HG03521 (cell line): ENCODE measurements around the gene EFCC1.
"Not testable (repeated sequence)": the region's sequence is repeated elsewhere in the genome, so short reads cannot be mapped to it uniquely, and the experiment has no call there.

Experiments
- ATAC-seq: cut with Tn5 transposase; IDR thresholded peaks from one replicate; pipeline ENCODE4 v1.9.1; 2021; ENCODE audit warnings: mild to moderate bottlenecking, moderate library complexity; ENCODE audit not compliant: unreplicated experiment

EFCC1 gene

DNA sequence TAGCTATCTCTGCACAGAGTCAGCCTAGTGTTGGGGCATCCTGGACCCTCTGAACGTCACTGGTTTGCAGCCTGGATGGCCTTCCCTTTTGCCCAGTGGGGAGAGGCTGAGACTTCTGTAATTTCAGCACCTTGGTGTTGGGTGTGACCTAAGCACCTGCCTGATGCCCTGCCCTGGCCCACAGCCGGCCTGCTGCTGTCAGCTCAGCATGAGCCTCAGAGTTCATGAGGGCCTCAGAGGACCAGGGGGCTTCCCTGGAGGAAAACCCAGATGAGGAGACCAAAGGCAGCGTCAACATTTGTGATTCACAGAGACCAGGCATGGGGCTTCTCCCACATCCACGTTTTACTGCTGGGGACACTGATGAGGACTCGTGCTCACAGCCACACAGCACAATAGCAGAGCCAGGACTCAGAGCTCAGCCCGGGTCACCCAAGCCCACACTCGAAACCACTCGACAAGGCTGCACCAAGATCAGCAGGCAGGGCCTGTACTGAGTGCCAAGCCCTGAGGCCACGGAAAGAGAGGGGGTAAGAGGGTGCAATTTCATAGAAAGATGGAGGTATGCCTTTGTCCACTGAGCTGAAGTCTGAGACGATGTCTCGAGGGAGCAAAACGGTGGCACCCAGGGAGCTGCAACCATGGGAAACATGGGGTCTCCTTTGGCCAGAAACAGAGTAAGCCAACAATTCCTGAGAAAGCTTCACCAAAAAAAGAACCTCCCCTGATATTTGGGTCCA, 49.6 kb downstream of the EFCC1 start:
- no peak for ATAC-seq

DNA sequence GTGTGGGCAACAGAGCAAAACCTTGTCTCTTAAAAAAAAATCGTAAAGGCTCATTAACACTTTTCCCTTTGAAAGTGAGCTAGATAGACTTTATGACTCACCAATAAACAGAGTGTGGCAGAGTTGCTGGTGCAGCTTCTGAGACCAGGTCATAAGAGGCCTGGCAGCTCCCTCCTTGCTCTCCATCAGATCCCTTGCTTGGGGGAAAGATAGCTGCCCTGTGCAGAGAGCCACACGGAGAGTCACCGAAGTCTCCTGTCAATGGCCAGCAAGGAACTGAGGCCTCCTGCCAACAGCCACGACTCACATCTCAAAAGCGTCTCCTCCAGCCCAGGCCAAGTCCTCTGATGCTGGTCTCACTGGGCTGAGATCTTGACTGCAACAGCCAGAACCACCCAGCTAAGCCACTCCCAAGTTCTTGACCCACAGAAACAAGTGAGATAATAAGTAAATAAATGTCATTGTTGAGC, 50.8 kb downstream of the EFCC1 start:
- ATAC-seq, result no peak

DNA sequence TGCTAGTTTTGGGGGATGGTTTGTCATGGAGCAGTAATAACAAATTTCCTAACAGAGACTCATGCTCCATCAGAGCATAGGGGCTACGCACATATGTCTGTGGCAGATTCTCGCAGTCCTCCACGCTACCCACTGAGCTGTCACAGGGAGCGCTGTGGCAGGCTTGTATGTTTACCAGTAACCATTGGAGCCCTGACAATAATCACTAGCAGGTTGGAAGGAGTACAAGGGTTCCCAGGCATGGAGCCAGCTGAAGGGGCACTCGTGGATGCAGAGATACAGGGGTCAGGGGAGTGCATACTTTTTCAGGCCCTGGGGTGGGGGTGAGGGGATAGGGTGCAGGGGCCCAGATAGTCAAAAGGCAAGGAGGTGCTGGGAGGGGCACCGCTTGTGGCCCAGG, 51.6 kb downstream of the EFCC1 start:
- no peak for ATAC-seq

DNA sequence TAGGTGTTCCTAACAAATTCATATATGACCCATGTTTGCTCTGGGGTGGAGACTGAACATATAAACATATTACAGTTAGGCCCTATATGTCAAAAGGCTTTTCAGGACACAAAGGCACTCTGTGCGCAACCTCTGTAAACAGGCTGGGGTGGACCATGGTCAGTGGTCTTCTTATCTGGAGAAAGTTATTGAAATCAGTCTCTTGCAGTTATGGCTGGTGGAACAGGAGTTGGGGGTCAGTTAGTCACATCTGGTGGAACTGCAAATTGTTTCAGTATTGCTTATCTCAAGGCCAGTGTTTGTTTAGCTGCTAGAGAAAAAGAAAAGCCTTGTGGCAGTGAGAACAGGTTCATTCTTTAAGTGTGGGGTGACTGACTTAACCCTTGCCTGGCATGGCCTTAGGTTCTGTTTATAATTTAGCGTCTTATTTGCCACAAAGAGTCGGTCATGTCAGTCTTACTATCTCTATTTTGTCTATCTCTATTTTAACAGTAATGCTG, 53.6 kb downstream of the EFCC1 start:
- no peak for ATAC-seq

DNA sequence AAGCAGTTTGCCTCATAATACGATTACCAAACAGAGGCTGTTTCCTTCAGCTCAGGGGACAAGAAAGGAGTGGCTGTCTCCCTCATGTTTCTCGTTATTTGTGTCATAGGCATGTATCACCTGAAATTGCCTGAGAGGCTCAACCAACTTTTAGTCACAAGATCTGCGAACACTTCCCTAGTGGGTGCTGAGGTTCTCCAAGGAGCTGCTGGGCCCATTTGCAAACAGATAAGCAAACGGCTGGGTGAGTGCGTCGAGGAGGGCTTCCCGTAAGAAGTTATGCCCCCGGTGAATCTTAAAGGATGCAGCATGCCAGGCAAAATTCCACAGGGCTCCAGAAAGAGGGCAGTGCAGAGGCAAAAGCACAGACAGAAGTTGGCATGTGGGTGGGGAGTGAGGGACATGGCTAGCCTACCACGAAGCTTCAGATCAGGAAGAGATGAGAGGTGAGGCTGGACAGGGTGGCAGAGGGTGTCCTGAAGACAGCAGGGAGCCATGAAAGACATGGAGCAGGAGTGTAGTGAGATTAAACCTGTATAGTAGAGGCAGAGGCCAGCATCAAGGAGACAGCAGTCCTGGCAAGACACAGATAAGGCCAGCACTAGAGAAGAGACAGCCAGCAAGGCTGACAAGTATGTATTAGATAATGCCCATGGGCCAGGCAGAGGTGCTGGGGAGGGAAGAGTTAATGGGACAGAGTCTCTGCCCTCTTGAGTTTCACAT, 55.5 kb downstream of the EFCC1 start:
- ATAC-seq, result no peak

DNA sequence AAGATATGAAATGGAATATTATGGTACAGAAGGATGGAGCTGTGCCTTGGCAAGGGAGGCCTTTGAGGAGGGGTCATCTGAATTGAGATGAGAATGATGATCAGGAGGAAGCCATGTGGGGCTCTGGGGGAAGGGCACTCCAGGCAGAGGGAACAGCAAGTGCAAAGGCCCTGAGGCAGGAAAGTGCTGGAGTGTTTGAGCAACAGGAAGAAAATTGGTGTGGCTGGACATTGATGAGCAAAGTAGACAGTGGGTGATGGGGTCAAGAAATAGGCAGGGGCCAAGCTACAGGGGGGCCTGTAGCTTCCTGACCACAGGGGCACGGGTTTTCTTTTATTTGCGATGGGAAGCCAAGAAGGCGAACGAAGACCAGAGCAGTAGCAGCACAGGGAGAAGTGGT, 56.1 kb downstream of the EFCC1 start:
- no peak for ATAC-seq

DNA sequence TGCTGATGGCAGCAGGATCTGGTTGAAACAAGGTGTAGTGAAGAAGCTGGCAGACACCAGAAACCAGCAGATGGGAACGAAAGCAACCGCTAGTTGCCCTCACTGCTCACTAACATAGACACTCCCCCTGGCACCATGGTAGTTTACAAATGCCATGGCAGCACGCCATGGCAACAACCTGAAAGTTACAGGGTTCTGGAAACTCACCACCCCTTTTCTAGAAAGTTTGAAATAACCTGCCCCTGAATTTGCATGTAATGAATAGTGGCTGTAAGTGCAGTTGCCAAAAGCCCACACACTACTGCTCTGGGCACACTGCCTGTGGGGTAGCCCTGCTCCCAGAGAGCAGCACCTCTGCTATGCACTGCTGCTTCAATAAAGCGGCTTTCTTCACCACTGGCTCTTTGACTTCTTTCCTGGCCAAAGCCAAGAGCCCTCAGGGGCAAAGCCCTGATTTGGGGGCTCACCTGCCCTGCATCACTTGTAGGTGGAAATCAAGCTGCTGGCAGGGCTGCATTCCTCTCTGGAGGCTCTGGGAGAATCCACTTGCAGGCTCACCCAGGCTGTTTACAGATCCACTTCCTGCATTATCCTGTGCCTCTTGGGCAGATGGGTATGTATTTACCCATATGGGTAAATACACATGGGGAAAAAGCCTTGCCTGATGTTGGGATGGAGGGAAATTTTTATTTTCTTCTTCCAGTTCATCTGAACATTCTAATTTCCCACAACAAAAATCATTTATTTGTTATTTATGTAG, 57.5 kb downstream of the EFCC1 start:
- ATAC-seq, result no peak

DNA sequence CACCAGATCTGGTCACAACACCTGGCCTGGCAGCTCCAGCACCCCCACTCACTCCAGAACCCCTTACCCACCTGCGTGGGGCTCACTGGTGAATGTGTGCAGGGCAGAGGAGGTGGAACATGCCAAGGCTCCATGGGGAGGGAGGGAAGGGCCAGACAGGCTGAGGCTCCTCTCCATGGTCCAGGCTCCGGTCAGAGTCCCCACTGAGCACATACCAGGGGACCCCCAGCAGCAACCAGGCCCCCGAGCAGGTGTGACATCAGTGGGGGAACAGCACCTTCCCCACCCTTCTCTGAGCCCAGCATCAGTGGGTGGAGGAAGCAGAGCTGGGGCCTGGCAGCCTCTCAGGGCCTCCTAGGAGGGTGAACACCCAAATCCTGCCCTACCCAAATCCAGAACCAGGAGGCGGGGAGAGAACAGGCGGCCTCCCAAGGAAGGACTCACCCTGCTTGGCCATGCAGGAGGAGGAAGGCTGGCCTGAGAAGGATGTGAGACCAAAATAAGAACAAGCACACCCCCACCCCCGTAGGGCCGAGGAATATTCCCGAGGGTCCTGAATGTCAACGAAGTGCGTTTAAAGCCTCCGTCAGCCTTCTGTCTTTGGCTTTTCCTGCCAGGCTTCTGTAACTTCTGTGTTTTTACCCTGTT, 58.3 kb downstream of the EFCC1 start:
- ATAC-seq, result no peak

DNA sequence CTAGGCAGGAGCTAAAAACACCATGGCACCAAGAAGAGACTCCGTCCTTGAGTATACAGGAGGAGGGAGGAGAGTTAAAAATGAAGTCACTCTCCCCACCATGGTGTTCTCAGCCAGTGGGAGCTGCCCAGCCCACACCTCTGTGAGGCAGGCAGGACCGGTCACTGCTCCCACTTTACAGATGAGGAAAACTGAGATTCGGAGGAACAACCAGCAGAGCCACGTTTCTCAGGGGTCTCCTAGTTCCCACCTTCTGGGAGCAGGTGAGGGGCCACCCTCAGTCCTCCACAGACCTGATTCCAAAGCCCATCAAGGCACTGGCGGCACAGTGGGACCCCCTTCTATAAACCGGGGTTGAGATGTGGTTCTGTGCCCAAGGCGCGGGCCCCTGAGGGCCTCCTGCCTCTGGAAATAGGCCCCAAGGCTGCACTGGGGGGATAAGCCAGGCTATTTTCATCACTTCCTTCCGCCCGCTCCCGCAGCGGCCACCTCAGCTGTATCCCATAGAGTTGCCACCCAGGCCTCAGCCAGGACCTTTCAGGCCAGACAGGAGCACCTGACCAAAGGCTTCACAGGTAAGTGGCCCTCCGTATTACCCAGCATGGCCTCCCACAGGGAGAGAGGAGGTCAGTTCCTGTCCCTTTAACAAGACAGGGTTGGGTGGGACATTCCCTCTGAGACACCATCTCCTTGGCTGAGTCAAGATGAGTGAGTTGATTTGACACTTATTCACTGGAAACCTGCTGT, 59.3 kb downstream of the EFCC1 start, which contains the start of gene GP9:
Gene GP9, plus strand, starts transcription at position 504 of the 747 bp plus-strand sequence. CDS start 961 bp downstream, outside the sequence.
- no peak for ATAC-seq

DNA sequence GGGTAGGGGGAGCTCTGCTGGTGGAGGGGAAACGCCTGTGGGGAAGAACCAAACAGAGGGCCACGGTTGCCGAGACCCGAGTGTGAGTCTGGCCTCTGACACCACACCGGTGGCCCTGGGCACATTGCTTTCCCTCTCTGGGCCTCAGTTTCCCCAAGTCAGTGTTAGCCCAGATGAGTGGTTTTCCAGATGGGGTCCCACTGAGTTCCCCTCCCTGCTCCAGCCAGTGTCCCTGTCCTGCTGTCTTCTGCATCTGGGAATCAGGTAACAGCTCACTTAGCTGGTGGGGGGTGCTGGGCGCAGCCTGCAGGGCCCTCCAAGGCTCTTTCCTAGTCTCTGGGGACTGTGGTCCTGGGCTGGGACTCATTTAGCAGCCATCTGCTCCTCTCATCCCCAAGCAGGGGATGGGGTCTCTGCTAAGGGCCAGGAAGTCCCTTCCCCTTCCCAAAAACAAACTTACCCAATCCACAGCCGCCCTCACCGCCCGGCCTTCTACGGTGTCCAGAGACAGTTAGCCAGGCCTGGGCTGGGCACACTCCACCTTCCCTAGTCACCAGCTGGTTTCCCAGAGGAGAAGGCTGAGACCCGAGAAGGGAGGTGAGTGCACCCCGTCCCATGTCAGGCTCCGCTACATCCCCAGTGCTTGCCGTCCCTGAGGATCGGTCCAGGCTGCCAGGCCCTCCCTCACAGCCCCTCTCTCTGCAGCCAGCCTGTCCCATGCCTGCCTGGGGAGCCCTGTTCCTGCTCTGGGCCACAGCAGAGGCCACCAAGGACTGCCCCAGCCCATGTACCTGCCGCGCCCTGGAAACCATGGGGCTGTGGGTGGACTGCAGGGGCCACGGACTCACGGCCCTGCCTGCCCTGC, 60.2 kb downstream of the EFCC1 start:
- ATAC-seq, result no peak

DNA sequence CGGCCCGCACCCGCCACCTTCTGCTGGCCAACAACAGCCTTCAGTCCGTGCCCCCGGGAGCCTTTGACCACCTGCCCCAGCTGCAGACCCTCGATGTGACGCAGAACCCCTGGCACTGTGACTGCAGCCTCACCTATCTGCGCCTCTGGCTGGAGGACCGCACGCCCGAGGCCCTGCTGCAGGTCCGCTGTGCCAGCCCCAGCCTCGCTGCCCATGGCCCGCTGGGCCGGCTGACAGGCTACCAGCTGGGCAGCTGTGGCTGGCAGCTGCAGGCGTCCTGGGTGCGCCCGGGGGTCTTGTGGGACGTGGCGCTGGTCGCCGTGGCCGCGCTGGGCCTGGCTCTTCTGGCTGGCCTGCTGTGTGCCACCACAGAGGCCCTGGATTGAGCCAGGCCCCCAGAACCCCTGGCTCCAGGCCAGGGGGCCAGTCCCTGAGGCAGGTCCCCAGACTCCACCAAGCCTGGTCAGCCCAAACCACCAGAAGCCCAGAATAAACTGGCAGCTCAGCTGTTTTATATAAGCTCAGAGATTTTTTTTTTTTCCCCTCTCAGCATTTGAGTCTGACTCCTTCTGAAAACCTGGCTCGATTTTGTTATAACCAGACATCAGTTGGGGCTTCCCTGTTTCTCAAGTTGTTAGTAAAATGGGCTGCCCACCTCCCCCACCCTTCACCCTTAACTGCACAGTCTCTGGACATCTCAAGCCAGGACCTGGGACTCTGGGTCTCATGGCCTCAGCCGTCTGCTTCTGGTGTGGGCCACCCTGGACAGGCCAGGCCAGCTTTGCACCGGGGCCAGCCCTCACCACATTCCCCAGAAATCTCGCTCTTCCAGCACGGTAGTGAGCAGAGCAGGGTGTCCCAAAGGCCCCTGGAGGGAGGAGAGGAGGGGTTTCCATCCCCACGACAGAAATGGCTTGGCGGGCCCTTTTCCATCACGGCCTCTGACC, 61.1 kb downstream of the EFCC1 start:
- ATAC-seq, result no peak

DNA sequence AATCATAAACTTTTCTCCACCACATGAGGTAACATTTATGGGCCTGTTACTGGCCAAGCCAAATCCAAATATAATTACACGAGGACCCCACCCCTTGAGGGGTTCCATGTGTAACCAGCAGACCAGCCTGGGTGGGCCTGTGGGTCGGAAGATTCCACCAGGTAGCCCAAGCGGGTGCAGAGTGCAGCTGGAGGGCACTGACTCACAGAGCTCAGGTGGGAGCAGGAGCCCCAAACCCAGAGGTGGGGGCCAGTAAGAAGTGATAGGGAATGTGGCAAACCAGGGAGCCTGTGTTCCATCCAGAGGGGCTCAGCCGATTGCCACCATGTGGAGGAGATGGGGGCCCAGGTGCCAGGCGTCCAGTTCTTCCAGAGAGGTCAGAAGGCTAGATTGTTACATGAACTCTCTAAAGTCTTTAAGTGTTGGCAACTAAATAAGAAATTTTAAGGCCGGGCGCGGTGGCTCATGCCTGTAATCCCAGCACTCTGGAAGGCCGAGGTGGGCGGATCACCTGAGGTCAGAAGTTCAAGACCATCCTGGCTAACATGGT, 62.1 kb downstream of the EFCC1 start:
- ATAC-seq, result no peak

DNA sequence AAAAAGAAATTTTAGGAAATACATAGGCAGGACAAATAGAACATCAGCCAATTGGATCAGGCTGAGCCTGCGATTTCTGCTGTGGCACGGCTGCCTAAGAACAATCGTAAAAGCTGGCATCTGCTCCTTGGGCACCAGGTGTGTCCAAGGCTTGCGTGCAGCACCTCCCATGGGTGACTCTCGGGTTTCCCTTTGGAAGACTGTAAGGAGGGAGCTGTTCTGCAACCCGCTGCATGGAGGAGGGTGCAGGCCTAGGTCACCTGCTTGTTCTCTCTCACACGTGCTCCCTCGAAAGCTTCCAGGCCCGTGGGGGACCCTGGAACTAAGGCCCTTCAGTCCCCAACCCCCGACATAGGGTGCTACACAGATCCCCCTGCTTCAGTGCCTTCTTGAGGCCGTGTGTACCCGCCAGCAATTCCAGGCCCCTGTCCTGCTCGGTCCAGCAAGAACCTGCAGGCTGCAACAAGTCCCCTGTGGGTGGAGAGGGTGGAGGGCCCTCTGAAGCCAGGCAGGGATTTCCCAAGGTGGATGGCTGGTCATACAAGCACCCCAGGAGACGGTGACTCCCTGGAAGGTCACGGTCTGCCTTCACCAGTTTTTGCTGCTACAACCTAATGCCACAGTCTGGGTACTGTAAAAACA, 62.9 kb downstream of the EFCC1 start:
- ATAC-seq, result no peak

DNA sequence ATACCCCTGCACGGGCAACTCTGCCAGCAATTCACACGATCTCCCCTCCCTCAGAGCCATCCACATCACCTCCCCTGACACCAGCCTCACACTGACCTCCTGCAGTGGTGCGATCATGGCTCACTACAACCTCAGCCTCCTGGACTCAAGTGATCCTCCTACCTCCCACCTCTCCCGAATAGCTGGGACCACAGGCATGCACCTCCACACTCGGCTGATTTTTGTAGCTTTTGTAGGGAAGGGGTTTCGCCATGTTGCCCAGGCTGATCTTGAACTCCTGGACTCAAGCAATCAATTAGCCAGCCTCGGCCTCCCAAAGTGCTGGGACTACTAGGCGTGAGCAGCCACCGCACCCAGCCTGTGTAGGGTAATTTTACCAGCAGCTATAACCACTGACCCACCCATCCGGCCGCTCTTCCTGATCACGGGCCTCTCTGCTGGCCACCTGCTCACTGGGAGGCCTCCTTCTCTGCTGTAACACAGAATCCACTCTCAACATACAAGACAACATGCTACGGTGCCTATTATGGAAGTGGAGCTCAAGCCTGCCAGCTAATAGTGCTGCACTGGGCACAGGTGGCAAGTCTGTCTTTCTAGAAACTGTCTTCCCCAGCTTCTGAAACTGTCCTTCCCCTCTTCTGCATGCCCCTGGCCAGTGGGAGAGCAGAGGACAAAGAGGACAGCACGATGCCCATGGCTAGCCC, 64.1 kb downstream of the EFCC1 start:
- ATAC-seq, result no peak

DNA sequence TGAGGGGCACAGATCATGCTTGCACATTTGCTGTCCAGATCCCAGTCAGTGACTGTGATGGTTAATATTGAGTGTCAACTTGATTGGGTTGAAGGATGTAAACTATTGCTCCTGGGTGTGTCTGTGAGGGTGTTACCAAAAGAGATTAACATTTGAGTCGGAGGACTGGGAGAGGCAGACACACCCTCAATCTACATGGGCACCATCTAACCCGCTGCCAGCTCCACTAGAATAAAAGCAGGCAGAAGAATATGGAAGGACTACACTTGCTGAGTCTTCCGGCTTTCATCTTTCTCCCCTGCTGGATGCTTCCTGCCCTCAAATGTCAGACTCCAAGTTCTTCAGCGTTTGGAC, 64.6 kb downstream of the EFCC1 start:
- ATAC-seq, result no peak

DNA sequence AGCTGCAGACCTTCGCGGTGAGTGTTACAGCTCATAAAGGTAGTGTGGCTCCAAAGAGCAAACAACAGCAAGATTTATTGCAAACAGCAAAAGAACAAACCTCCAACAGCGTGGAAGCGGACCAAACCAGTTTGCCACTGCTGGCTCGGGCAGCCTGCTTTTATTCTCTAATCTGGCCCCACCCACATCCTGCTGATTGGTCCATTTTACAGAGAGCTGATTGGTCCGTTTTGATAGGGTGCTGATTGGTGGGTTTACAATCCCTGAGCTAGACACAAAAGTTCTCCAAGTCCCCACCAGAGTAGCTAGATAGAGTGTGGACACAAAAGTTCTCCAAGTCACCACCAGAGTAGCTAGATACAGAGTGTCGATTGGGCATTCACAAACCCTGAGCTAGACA, 66.6 kb downstream of the EFCC1 start:
- not testable (repeated sequence) for ATAC-seq
